Retinal pigment epithelial cell (primary cell): ENCODE measurements around the gene FBXO4.

Experiments
- DNase-seq: peaks from one replicate; pipeline ENCODE4 v3.0.0-alpha.2; 2010; ENCODE audit warnings: low read depth
- H3K4me3 ChIP-seq: 2 replicates; pipeline ENCODE4 v1.5.1; 2011; ENCODE audit warnings: mild to moderate bottlenecking, low read length, control low read depth, moderate library complexity
- CTCF ChIP-seq: conservative IDR thresholded peaks from 2 replicates; pipeline ENCODE4 v1.5.1; 2011; ENCODE audit warnings: low read depth, low read length, control low read depth, inconsistent platforms

Gene FBXO4

DNA sequence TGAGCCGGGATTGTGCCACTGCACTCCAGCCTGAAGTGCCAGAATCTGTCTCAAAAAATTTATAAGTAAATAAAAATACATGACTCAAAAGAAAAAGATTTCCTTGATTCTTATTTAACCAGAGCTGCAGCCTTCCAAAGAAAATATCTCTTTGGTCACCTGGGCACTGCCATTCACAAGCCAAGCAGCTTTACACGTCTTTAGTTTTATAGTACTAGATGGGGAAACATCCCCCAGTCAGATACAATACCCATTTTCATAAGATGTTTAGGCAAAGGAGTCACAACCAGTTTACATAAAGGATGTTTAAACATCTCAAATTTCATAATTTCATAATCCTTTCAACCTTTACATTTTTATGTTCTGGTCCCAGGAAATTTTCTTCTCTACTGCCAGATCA is 41.1 kb upstream of the FBXO4 start:
- no peak for DNase-seq
- no peak for TF ChIP-seq CTCF
- H3K4me3 ChIP-seq: no peak overlapping the region

DNA sequence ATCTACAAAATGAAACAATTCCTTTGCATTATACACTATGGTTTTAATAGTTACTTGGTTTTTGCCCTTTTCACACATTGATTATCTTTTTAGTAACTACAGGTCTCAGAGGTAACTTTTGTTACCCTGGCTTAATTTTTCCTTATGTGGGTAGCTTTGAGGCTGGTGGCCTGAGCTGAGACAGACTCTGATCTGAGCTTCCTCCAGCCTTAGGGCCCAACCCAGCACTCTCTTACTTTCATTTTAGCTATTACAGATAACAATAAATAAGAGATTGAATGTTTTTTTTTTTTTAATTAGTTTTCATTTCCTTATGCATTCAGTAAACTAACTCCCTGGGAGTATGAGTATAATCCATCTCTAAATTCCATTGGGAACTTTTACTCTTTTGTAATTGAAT is 39.8 kb upstream of the FBXO4 start:
- no peak for TF ChIP-seq CTCF
- H3K4me3 ChIP-seq: no peak overlapping the region
- no peak for DNase-seq

GRCh38 chr5:41891066-41891707 is 33.9 kb upstream of the FBXO4 start:
- TF ChIP-seq CTCF: no peak
- DNase-seq: no peak
- H3K4me3 ChIP-seq: no peak overlapping the region

DNA sequence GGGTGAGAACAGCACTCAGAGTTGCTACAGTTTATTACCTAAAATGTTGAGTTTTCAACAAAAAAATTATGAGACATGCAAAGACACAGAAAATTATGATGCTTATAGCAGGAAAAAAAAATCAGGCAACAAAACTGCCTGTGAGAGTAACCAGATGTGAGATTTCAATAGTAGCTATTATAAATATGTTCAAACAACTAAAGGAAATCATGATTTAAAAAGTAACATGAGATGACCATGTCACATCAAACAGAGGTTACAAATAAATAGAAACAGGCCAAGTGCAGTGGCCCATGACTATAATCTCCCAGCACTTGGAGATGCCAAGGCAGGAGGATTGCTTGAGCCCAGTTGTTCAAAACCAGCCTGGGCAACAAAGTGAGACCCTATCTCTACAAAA is 33.0 kb upstream of the FBXO4 start:
- no peak overlapping the region for H3K4me3 ChIP-seq
- no peak for DNase-seq
- no peak for TF ChIP-seq CTCF

GRCh38 chr5:41893074-41893851 is 31.8 kb upstream of the FBXO4 start:
- no peak overlapping the region for H3K4me3 ChIP-seq

DNA sequence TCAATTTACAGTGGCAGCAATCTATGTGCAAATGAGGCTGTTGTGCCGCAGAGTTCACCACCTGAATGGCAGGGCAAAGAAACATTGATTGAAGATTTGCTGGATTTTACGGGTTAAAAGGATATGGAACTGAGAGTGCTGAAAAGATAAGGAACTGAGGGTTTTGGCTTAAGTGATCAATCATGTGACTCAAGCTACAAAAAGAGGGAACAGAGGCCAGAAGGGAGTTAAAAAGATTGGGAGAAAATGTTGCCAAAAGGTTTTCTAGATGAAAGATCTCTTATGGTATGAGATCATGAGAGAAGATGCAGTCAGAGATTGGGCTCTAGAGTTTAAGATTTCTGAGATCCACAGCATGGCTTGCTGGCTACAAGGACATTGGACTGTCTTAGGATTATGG is 28.9 kb upstream of the FBXO4 start:
- no peak for TF ChIP-seq CTCF
- H3K4me3 ChIP-seq: no peak overlapping the region
- no peak for DNase-seq

More at GRCh38 chr5:41893074-41893851, 31.8 kb upstream of the FBXO4 start:
- TF ChIP-seq CTCF: no peak
- DNase-seq: no peak

DNA sequence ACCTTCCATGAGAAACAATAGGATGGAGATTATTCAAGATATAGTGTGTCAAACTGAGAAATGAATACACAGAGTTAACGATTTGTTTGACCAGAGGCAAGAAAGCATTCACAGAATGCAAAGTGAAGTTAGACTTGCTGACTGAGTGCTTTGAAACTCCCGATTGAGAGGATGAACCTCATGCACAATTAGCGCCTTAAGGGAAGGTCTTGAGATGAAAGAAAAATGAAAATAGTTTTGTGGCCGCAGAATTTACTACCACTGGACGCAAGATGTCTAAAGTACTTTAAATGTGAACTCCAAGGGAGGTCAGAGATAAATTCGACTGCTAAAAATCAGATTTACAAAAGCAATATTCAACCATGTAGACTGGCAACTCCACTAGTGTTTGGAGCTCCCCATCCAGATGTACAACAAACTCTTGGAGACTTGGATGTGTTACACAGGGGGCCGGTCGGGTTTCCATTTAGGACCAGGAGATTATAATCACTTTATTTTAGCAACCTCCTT is 21.6 kb upstream of the FBXO4 start:
- no peak for DNase-seq
- H3K4me3 ChIP-seq: peak overlapping the region; percentile 90
- no peak for TF ChIP-seq CTCF
